Gastrocnemius medialis (tissue), 4 donors: ENCODE results near the gene SH3BP2. TPM values are rescaled to one million over a fixed set of nuclear protein-coding genes. Genes with fewer than 3 reads are reported as not detected.
A peak's percentile ranks its signal among the peaks of the same experiment; 100 is the strongest.

Source experiments
- ATAC-seq, 2 donors: fragments of 150-250 bp; one replicate each; pipeline ENCODE4 v1.9.1; 2016
- DNase-seq, 2 donors: peaks; one replicate each; pipeline ENCODE4 v3.0.0-alpha.2; 2019
- H3K27ac ChIP-seq, 4 donors: fragments of 200-600 bp; sonication (generic); 1 replicate in 1 of 4; 2 replicates in 3 of 4; pipeline ENCODE4 v1.5.1; 2016 to 2018; ENCODE audit warnings: mild to moderate bottlenecking in 2 of 4, moderate library complexity in 1 of 4
- H3K27me3 ChIP-seq, 3 donors: fragments of 200-600 bp; sonication (generic) in 2 of 3; 1 replicate in 1 of 3; 2 replicates in 2 of 3; pipeline versions ENCODE4 v1.5.1 to v1.6.0; 2016 to 2019; ENCODE audit warnings: mild to moderate bottlenecking in 1 of 3, moderate library complexity in 1 of 3
- H3K36me3 ChIP-seq, 2 donors: fragments of 200-600 bp; sonication (generic) in 1 of 2; one replicate each; pipeline ENCODE4 v1.5.1; 2017 to 2018
- H3K4me1 ChIP-seq, 2 donors: fragments of 200-600 bp; sonication (generic) in 1 of 2; one replicate each; pipeline ENCODE4 v1.5.1; 2016 to 2017; ENCODE audit warnings: mild to moderate bottlenecking in 2 of 2
- H3K4me3 ChIP-seq, 4 donors: fragments of 200-600 bp; sonication (generic) in 3 of 4; 1 replicate in 1 of 4; 2 replicates in 3 of 4; pipeline ENCODE4 v1.5.1; 2016 to 2019; ENCODE audit warnings: mild to moderate bottlenecking in 2 of 4
- H3K9me3 ChIP-seq, 3 donors: fragments of 200-600 bp; sonication (generic) in 2 of 3; 1 replicate in 1 of 3; 2 replicates in 2 of 3; pipeline ENCODE4 v1.5.1; 2016 to 2019
- CTCF ChIP-seq, 5 experiments: fragments of 450-650 bp in 3 of 5; fragments of 200-600 bp in 2 of 5; sonication (generic) in 2 of 5; IDR thresholded peaks in 4 of 5; conservative IDR thresholded peaks in 1 of 5; 1 replicate in 4 of 5; 2 replicates in 1 of 5; pipeline ENCODE4 v1.5.1; 2016 to 2019; ENCODE audit warnings: antibody characterized with exemption in 5 of 5, mild to moderate bottlenecking in 3 of 5, moderate library complexity in 3 of 5
- POLR2A ChIP-seq, 2 donors: fragments of 450-650 bp; IDR thresholded peaks; one replicate each; pipeline ENCODE4 v1.6.1; 2017; ENCODE audit warnings: antibody characterized with exemption in 2 of 2, mild to moderate bottlenecking in 2 of 2, moderate library complexity in 2 of 2
- in situ Hi-C, 4 donors: fragments of 200-750 bp; cut with MboI; loops; one replicate each; pipeline versions ENCODE4 v1.15.0 to v1.8.0; 2017; ENCODE audit warnings: low sequenced_read_pairs in 4 of 4
- intact Hi-C: fragments of 100-400 bp; cut with DNase I; formaldehyde crosslinking; loops from one replicate; pipeline ENCODE4 v1.15.1; 2023; ENCODE audit warnings: low total_unique reads
- total RNA-seq, 4 donors: library from RNA; depleted of rRNA; stranded (reverse); fragments of >200 nt; gene quantifications; one replicate each; pipeline versions ENCODE4 v1.1.0 to v1.2.3, GENCODE V29; 2016

SH3BP2 gene
- total RNA-seq, 4 donors from 2014 or later: 4.8 to 21.5 (median 12.0) TPM

DNA sequence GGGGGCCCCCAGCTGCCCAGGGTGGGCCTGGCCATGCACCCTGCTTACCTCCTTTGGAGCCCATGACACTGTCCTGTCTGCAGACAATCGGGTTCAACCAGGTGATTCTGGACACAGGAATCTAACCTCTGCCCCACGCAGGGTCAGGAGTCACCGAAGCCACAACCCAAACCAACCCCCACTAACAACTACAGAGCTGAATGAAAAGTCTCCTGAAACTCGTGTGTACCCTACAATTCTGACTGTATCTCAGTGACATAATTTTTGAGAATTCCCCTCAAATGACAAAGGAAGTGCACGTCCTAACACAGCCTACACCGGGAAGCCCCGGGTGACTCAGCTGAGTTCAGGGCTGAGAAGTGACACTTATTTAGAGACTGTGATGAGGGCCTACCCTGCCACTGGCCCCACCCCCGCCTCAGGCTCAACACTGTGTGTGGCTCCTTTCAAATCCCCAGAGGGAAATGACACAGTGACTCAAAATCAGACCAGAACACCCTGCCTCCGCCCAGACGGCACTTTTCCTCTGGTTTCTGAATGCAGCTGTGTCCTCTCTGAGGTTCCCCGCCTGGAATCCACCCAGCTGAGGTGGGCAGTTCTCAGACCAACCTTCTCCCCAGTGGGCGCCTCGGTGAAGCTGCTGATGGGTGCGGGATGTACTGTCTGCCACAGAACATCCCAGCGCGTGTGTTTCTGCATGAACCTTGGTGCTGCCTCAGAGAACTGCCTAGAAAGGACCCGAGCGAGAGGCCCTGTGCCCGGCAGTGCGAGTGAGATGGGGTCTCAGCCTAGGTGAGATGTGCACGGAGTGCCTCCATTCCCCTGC, 46.7 kb upstream of the SH3BP2 start:
- no peak for TF ChIP-seq POLR2A (IDR thresholded peaks at IDR 0.05)
- TF ChIP-seq CTCF (IDR thresholded peaks at IDR 0.05 in 4 of 5, conservative IDR thresholded peaks at IDR 0.05 in 1 of 5): no peak
- Histone ChIP-seq H3K4me1 (peaks cover 0 to 5% of the 10 kb centered on the region in 2 donors), H3K4me3 (no peak overlapping the region), H3K9me3 (no peaks in the 10 kb centered on the region), H3K27me3 (no peaks in the 10 kb centered on the region), H3K27ac (peak overlapping the region in 3 of 4 donors; percentile 16 to 44 (median 22)), H3K36me3 (peaks cover 2 to 54% of the 10 kb centered on the region in 2 donors)
- intact Hi-C loops: no loop called here
- ATAC-seq: peak; percentile 39 to 43
- in situ Hi-C loops: no loop called here
- DNase-seq: no peak

- ATAC-seq (no peak), DNase-seq (no peak)
- TF ChIP-seq CTCF (IDR thresholded peaks at IDR 0.05 in 4 of 5, conservative IDR thresholded peaks at IDR 0.05 in 1 of 5): no peak
- no peak for TF ChIP-seq POLR2A (IDR thresholded peaks at IDR 0.05)
- Histone ChIP-seq H3K4me1 (peaks cover 0 to 8% of the 10 kb centered on the region in 2 donors), H3K27ac (peak overlapping the region in 2 of 4 donors; percentile 22 to 44), H3K27me3 (no peaks in the 10 kb centered on the region), H3K36me3 (peaks cover 2 to 53% of the 10 kb centered on the region in 2 donors), H3K9me3 (no peaks in the 10 kb centered on the region), H3K4me3 (no peak overlapping the region)
- intact Hi-C loops (no loop called here), in situ Hi-C loops (no loop called here)
Measured at GRCh38 chr4:2746891-2747695, 45.8 kb upstream of the SH3BP2 start.

GRCh38 chr4:2750719-2751605, 41.9 kb upstream of the SH3BP2 start:
- TF ChIP-seq POLR2A (IDR thresholded peaks at IDR 0.05) (no peak), CTCF (IDR thresholded peaks at IDR 0.05 in 4 of 5, conservative IDR thresholded peaks at IDR 0.05 in 1 of 5) (no peak)
- Histone ChIP-seq H3K4me1 (peaks cover 12 to 19% of the 10 kb centered on the region in 2 donors), H3K27me3 (no peaks in the 10 kb centered on the region), H3K4me3 (no peak overlapping the region), H3K9me3 (no peaks in the 10 kb centered on the region), H3K27ac (peak overlapping the region; percentile 3 to 67 (median 31)), H3K36me3 (peaks cover 2 to 19% of the 10 kb centered on the region in 2 donors)
- ATAC-seq (peak in 1 of 2 donors; percentile 46), DNase-seq (no peak)
- intact Hi-C loops (loop anchor here (10.0 kb wide), 1 partner anchor 486 kb away; the partner anchor contains the start of gene MXD4), in situ Hi-C loops (loop anchor here in 1 of 4 donors (25.0 kb wide), 1 partner anchor 186 kb away; no protein-coding TSS in a partner anchor)

DNA sequence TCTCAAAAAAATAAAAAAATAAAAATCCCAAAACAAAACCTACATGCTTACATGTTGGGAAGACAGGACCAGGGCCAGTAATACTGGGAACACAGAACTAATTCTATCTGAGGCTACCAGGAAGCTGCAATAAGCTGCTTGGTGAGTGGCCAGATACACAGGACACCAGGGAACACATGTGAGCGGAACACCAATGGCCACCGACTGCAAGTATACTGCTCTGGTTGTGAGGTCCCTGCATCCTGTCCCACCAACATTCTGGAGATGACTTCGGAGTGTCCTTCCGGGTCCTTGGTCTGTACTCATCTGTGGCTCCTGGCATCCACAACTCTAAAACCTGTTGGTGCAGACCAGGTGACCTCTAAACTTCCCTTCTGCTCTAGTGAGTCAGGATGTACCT, 39.4 kb upstream of the SH3BP2 start:
- in situ Hi-C loops (loop anchor here in 1 of 4 donors (25.0 kb wide), 1 partner anchor 184 kb away; no protein-coding TSS in a partner anchor), intact Hi-C loops (loop anchor here (10.0 kb wide), 1 partner anchor 489 kb away; the partner anchor contains the start of gene MXD4)
- no peak for TF ChIP-seq CTCF (IDR thresholded peaks at IDR 0.05 in 4 of 5, conservative IDR thresholded peaks at IDR 0.05 in 1 of 5)
- TF ChIP-seq POLR2A (IDR thresholded peaks at IDR 0.05): no peak
- Histone ChIP-seq H3K27ac (peak overlapping the region in 3 of 4 donors; percentile 10 to 34 (median 24)), H3K4me1 (peaks cover 12 to 23% of the 10 kb centered on the region in 2 donors), H3K27me3 (no peaks in the 10 kb centered on the region), H3K4me3 (no peak overlapping the region), H3K36me3 (no peaks in the 10 kb centered on the region), H3K9me3 (no peaks in the 10 kb centered on the region)
- no peak for DNase-seq
- ATAC-seq: no peak
